A549 (cell line): ENCODE measurements around the gene CDH6.

Source experiments
- BHLHE40 ChIP-seq: IDR thresholded peaks from 2 replicates; pipeline ENCODE4 v1.6.1; 2012; ENCODE audit warnings: low read depth, low read length, inconsistent platforms
- CTCF ChIP-seq: fragments of >200 bp; sonication (Bioruptor Twin); formaldehyde crosslinking; IDR thresholded peaks from 3 replicates; pipeline ENCODE4 v1.5.1; 2016
- HOXA7 ChIP-seq: fragments of 250-450 bp; sonication (Bioruptor Pico); IDR thresholded peaks from 2 replicates; pipeline ENCODE4 v1.5.0; 2020; ENCODE audit warnings: mild to moderate bottlenecking, moderate library complexity
- JUN ChIP-seq, 2 experiments: fragments of >200 bp; sonication (Bioruptor Twin); formaldehyde crosslinking; IDR thresholded peaks; 2 replicates in 1 of 2; 3 replicates in 1 of 2; pipeline ENCODE4 v1.6.1; 2016 to 2017
- KDM1A ChIP-seq: fragments of 200-600 bp; sonication (generic); IDR thresholded peaks from 2 replicates; pipeline ENCODE4 v1.6.1; 2016; ENCODE audit warnings: low read depth, mild to moderate bottlenecking
- POLR2A ChIP-seq: IDR thresholded peaks from 2 replicates; pipeline ENCODE4 v1.6.1; 2012; ENCODE audit warnings: mild to moderate bottlenecking, low read length
- RAD21 ChIP-seq, 2 experiments: fragments of >200 bp in 1 of 2; sonication (Bioruptor Twin) in 1 of 2; formaldehyde crosslinking in 1 of 2; IDR thresholded peaks in 1 of 2; conservative IDR thresholded peaks in 1 of 2; 2 replicates in 1 of 2; 3 replicates in 1 of 2; pipeline ENCODE4 v1.6.1; 2012 to 2018; ENCODE audit warnings: inconsistent platforms in 1 of 2
- REST ChIP-seq: fragments of 200-600 bp; sonication (generic); IDR thresholded peaks from 2 replicates; pipeline ENCODE4 v1.6.1; 2016; ENCODE audit warnings: antibody characterized with exemption, mild to moderate bottlenecking, moderate library complexity
- USF2 ChIP-seq: fragments of 450-650 bp; IDR thresholded peaks from 2 replicates; pipeline ENCODE4 v1.6.1; 2014; ENCODE audit warnings: antibody characterized with exemption
- ZFP36 ChIP-seq: fragments of 450-650 bp; IDR thresholded peaks from 2 replicates; pipeline ENCODE4 v1.6.1; 2014; ENCODE audit warnings: borderline replicate concordance; ENCODE audit not compliant: partially characterized antibody

GRCh38 chr5:31362529-31362900 lies 169.0 kb downstream of the CDH6 start:
- TF ChIP-seq REST = no peak
- TF ChIP-seq CTCF = no peak
- TF ChIP-seq JUN (IDR thresholded peaks at IDR 0.05) = no peak
- no peak for TF ChIP-seq RAD21 (conservative IDR thresholded peaks at IDR 0.05 in 1 of 2, IDR thresholded peaks at IDR 0.05 in 1 of 2)
- no peak for TF ChIP-seq POLR2A
- no peak for TF ChIP-seq BHLHE40
- no peak for TF ChIP-seq KDM1A
- no peak for TF ChIP-seq ZFP36
- no peak for TF ChIP-seq USF2
- no peak for TF ChIP-seq HOXA7 (CRISPR knock-in tag)
